ENCODE data around the gene UBB. TPM values are rescaled to one million over a fixed set of nuclear protein-coding genes. Genes with fewer than 3 reads are reported as not detected.

UBB gene
- total and polyA plus RNA-seq, 2 experiments from 2014 or later = 871 to 1,692 TPM

GRCh38 chr17:16358394-16358793, 22.5 kb upstream of the UBB start:
- peaks cover 17% of the 10 kb centered on the region for H3K27me3 Mint-ChIP-seq (ENCODE audit: insufficient read depth, low read depth, poor library complexity)
- Histone ChIP-seq H2AFZ (no peak overlapping the region), H3K9me2 (ENCODE audit: insufficient read depth) (no peaks in the 10 kb centered on the region), H3F3A (replicated peaks; ENCODE audit: low read depth) (peaks cover 8% of the 10 kb centered on the region), H3K79me2 (replicated peaks; ENCODE audit: insufficient read depth) (no peaks in the 10 kb centered on the region), H3K36me3 (ENCODE audit: insufficient read depth) (no peaks in the 10 kb centered on the region), H3K4me3 (no peak overlapping the region), H3K27me3 (ENCODE audit: insufficient read depth) (0 out of 2 replicates have a peak, but pooled peaks cover 10% of the 10 kb centered on the region), H3K4me1 (ENCODE audit: insufficient read depth) (peaks cover 12% of the 10 kb centered on the region), H4K20me1 (replicated peaks; ENCODE audit: insufficient read depth) (no peaks in the 10 kb centered on the region), H3K4me2 (no peak overlapping the region), H3K27ac (ENCODE audit: low read depth) (no peak overlapping the region)
- no peak for TF ChIP-seq JUNB (IDR thresholded peaks at IDR 0.05; ENCODE audit: unreplicated experiment)
- TF ChIP-seq EZH2phosphoT487 (IDR thresholded peaks at IDR 0.05; ENCODE audit: unreplicated experiment) = no peak
- no peak for TF ChIP-seq CTCF (conservative IDR thresholded peaks at IDR 0.05; ENCODE audit: low read depth in 2 of 2)
- no peak for TF ChIP-seq ZNF331 (CRISPR knock-in tag; IDR thresholded peaks at IDR 0.05; ENCODE audit: low read depth)
- TF ChIP-seq, protein P1, sequence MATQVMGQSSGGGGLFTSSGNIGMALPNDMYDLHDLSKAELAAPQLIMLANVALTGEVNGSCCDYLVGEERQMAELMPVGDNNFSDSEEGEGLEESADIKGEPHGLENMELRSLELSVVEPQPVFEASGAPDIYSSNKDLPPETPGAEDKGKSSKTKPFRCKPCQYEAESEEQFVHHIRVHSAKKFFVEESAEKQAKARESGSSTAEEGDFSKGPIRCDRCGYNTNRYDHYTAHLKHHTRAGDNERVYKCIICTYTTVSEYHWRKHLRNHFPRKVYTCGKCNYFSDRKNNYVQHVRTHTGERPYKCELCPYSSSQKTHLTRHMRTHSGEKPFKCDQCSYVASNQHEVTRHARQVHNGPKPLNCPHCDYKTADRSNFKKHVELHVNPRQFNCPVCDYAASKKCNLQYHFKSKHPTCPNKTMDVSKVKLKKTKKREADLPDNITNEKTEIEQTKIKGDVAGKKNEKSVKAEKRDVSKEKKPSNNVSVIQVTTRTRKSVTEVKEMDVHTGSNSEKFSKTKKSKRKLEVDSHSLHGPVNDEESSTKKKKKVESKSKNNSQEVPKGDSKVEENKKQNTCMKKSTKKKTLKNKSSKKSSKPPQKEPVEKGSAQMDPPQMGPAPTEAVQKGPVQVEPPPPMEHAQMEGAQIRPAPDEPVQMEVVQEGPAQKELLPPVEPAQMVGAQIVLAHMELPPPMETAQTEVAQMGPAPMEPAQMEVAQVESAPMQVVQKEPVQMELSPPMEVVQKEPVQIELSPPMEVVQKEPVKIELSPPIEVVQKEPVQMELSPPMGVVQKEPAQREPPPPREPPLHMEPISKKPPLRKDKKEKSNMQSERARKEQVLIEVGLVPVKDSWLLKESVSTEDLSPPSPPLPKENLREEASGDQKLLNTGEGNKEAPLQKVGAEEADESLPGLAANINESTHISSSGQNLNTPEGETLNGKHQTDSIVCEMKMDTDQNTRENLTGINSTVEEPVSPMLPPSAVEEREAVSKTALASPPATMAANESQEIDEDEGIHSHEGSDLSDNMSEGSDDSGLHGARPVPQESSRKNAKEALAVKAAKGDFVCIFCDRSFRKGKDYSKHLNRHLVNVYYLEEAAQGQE (IDR thresholded peaks at IDR 0.05; ENCODE audit: unreplicated experiment) = no peak
- TF ChIP-seq ZNF114 (CRISPR knock-in tag; IDR thresholded peaks at IDR 0.05) = no peak
- no peak for TF ChIP-seq POLR2AphosphoS5 (IDR thresholded peaks at IDR 0.05; ENCODE audit: low read depth)
- TF ChIP-seq STAT1 (IDR thresholded peaks at IDR 0.05; ENCODE audit: unreplicated experiment) = no peak
- no peak for TF ChIP-seq EZH2 (IDR thresholded peaks at IDR 0.05; ENCODE audit: low read depth, unreplicated experiment)
- TF ChIP-seq CREB1 (CRISPR knock-in tag; IDR thresholded peaks at IDR 0.05; ENCODE audit: low read depth) = no peak
- no peak for TF ChIP-seq NANOG (IDR thresholded peaks at IDR 0.05; ENCODE audit: borderline replicate concordance)
- no peak for TF ChIP-seq ZNF462 (CRISPR knock-in tag; IDR thresholded peaks at IDR 0.05)
- ATAC-seq (no peak), DNase-seq (ENCODE audit: low spot score) (no peak)
- peaks cover 7% of the 10 kb centered on the region; the same call in 2 of the 3 replicates for H3K4me1 Mint-ChIP-seq
- H3K27ac Mint-ChIP-seq = no peak overlapping the region
- H3K9me3 Mint-ChIP-seq = no peaks in the 10 kb centered on the region; the same call in 2 of the 3 replicates
- H3K36me3 Mint-ChIP-seq (ENCODE audit: low read depth) = no peaks in the 10 kb centered on the region
- no peak overlapping the region for H3K4me3 Mint-ChIP-seq

Data from GM23338 (cell line).